Activated CD4-positive, alpha-beta memory T cell treated with anti-CD3 and anti-CD28 coated beads for 36 hours (primary cell): ENCODE data around the gene SLC35E3. TPM values are rescaled to one million over a fixed set of nuclear protein-coding genes. Genes with fewer than 3 reads are reported as not detected.

Source experiments
- CTCF ChIA-PET: fragments of 350-600 bp; sonication (Branson Sonifier 250); formaldehyde crosslinking; loops from one replicate; lab custom pipeline; 2021; ENCODE audit warnings: antibody characterized with exemption, inconsistent platforms; lab: Charles Lee
- POLR2A ChIA-PET: fragments of 350-600 bp; sonication (Branson Sonifier 250); formaldehyde crosslinking; loops from one replicate; lab custom pipeline; 2021; ENCODE audit warnings: antibody characterized with exemption; lab: Charles Lee
- DNase-seq: peaks from one replicate; pipeline ENCODE4 v3.0.0-alpha.2; 2020
- H3K27ac Mint-ChIP-seq: one replicate; pipeline ENCODE4 v1.8.0; 2021; ENCODE audit warnings: mixed read lengths
- H3K27me3 Mint-ChIP-seq: one replicate; pipeline ENCODE4 v1.8.0; 2021; ENCODE audit warnings: mixed read lengths
- H3K36me3 Mint-ChIP-seq: one replicate; pipeline ENCODE4 v1.8.0; 2021; ENCODE audit warnings: mixed read lengths
- H3K4me1 Mint-ChIP-seq: one replicate; pipeline ENCODE4 v1.8.0; 2021; ENCODE audit warnings: low read depth, mixed read lengths
- H3K4me3 Mint-ChIP-seq: one replicate; pipeline ENCODE4 v1.8.0; 2021; ENCODE audit warnings: mild to moderate bottlenecking, mixed read lengths
- H3K9me3 Mint-ChIP-seq: one replicate; pipeline ENCODE4 v1.8.0; 2021; ENCODE audit warnings: mixed read lengths
- intact Hi-C: fragments of 100-400 bp; cut with micrococcal nuclease; formaldehyde crosslinking; loops from one replicate; pipeline ENCODE4 v1.15.1; 2023
- total RNA-seq, 2 experiments: library from RNA; stranded (reverse); gene quantifications; one replicate each; pipeline ENCODE4 v1.2.3, GENCODE V29; 2021

Gene SLC35E3
- total RNA-seq, 2 experiments from 2014 or later, result 4.1 to 5.3 TPM

DNA sequence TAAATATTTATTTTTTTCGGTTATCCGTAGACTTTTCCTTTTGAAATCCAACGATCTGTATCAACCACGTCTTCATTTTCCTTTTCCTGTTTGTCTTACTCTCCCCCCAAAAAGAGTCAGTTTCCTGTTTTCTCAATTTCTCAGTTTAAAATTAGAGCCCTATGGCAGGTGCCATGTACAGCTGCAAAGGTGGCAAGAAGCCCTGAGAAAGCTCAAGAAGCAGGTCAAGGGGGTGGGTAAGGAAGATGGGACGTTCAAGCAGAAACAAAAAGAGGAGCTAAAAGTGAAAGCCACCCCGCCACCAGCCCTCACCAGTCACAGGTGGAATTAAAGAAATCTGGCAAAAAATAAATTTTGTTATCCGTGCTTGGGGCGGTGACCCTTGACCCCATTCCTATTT lies 26.7 kb downstream of the SLC35E3 start:
- CTCF ChIA-PET, result no interaction called here
- H3K27ac Mint-ChIP-seq, result no peak overlapping the region

DNA sequence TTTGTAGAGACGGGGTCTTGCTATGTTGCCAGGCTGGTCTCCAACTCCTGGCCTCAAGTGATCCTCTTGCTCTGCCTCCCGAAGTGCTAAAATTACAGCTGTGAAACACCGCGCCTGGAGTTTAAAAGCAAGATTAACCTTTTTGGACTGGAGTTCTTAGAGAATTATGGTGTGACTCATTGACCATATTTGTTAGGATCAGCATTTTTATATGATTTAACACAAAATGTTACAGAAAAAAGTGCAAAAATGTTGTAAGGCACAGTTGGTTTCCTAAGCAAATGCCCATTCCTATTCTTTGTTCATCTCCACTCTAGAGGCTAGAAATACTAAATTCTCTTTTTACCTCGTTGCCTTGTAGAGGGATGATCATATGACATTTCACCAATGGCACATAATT lies 27.6 kb downstream of the SLC35E3 start:
- no peak overlapping the region for H3K27ac Mint-ChIP-seq
- CTCF ChIA-PET, result no interaction called here

More for the DNA sequence above, 26.7 kb downstream of the SLC35E3 start:
- Mint-ChIP-seq H3K4me3 (no peak overlapping the region), H3K9me3 (no peaks in the 10 kb centered on the region), H3K4me1 (peaks cover 10% of the 10 kb centered on the region), H3K27me3 (no peaks in the 10 kb centered on the region), H3K36me3 (no peaks in the 10 kb centered on the region)
- POLR2A ChIA-PET, result no interaction called here
- intact Hi-C loops, result no loop called here
- DNase-seq, result no peak

DNA sequence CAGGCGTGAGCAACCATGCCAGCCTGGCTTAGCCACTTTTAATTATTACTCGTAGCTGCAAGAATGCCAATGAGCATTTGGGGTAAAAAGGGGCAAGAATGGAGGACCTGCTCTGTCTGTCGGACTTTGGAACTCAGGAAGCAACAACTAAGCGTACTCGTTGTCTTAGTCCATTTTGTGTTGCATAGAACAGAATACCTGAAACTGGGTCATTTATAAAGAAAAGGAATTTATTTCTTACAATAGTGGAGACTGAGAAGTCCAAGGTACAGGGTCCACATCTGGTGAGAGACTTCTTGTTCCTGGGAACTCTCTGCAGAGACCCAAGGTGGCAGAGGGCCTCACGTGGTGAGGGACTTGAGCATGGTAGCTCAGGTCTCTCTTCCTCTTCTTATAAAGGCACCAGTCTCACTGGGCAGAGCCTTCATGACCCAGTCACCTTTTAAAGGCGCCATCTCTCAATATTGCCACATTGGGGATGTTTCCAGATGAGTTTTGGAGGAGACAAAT lies 29.2 kb downstream of the SLC35E3 start:
- DNase-seq, result no peak
- Mint-ChIP-seq H3K4me3 (no peak overlapping the region), H3K36me3 (no peaks in the 10 kb centered on the region), H3K9me3 (no peaks in the 10 kb centered on the region), H3K27me3 (no peaks in the 10 kb centered on the region), H3K4me1 (peaks cover 10% of the 10 kb centered on the region), H3K27ac (no peak overlapping the region)
- POLR2A ChIA-PET, result no interaction called here
- CTCF ChIA-PET, result interaction anchor here (0.6 kb wide), 1 partner anchor 1130 kb away, joined by 4 read pairs; no protein-coding TSS in a partner anchor
- intact Hi-C loops, result no loop called here

More for the DNA sequence above, 27.6 kb downstream of the SLC35E3 start:
- intact Hi-C loops, result no loop called here
- DNase-seq, result no peak
- Mint-ChIP-seq H3K4me1 (peaks cover 10% of the 10 kb centered on the region), H3K36me3 (no peaks in the 10 kb centered on the region), H3K27me3 (no peaks in the 10 kb centered on the region), H3K4me3 (no peak overlapping the region), H3K9me3 (no peaks in the 10 kb centered on the region)
- POLR2A ChIA-PET, result no interaction called here

DNA sequence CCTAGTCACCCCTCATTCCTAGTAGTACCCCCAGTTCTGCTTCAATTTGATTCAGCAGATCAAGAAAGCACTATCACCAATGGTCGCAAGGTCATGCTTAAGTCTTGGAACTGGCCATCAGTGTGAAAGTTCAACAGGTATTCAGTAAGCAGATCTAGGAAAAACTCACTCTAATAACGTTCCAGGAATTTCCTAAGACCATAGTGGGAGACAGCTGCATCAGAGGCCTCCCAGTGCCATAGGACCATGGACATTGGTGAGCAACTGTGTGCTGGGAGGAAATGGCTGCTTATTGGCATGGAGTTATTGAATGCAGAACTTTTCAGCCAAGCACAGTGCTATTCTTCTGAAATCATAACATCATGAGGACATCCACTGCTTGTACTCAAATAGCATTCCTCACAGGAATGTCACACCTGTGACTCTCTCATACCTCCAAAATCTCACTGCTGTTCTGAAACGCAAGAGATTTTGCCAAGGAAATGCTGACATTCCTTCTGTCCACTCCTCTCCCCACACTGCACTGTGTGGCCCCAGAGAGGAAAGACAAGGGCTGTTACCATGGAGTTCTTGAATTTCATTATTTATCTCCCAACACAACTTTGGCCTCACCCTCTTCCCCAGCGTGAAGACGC lies 31.1 kb downstream of the SLC35E3 start:
- no peak for DNase-seq
- ChIA-PET POLR2A (no interaction called here), CTCF (no interaction called here)
- no peaks in the 10 kb centered on the region for H3K27me3 Mint-ChIP-seq
- H3K4me3 Mint-ChIP-seq, result no peak overlapping the region
- no peaks in the 10 kb centered on the region for H3K36me3 Mint-ChIP-seq
- intact Hi-C loops, result no loop called here
- H3K9me3 Mint-ChIP-seq, result no peaks in the 10 kb centered on the region
- H3K4me1 Mint-ChIP-seq, result peaks cover 10% of the 10 kb centered on the region
- H3K27ac Mint-ChIP-seq, result no peak overlapping the region

DNA sequence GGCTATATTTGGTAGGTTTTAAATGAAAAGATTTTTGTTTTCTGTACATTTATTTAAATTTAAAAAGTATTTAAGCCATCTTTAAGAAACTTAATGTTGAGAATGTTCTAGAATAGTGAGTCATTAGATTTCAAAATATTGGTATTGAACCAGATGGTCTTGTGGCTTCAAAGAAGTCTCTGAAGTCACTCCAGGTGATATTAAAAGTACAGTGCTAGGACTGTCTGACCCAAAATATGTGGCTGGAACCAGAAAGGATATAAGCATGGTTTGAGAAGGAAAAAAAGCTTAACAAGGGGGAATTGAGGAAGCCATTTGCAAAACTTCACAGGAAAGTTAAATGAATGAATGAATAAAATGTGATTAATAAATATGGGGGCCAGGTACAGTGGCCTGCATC lies 33.3 kb downstream of the SLC35E3 start:
- POLR2A ChIA-PET, result no interaction called here

DNA sequence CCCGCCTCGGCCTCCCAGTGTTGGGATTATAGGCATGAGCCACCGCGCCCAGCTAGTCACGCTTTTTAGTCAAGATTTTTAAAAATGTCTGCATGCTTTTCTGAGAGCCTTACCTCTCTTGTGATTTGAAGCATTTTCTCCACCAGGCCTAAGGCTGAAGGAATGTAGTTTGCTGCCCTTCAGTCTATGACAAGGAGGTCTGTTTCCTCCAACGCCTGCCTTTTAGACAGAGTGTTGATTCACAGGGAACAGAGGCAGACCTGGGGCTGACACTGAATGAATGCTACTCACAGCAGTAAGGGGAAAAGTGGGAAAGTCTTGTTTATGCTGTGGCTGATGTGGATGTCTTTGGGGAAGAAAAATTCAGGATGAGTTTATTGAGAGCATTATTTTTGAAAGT lies 34.8 kb downstream of the SLC35E3 start:
- H3K4me3 Mint-ChIP-seq, result no peak overlapping the region
- no peaks in the 10 kb centered on the region for H3K9me3 Mint-ChIP-seq
- intact Hi-C loops, result no loop called here
- H3K27ac Mint-ChIP-seq, result no peak overlapping the region
- H3K4me1 Mint-ChIP-seq, result no peaks in the 10 kb centered on the region
- DNase-seq, result no peak
- ChIA-PET CTCF (no interaction called here), POLR2A (no interaction called here)
- no peaks in the 10 kb centered on the region for H3K36me3 Mint-ChIP-seq
- no peaks in the 10 kb centered on the region for H3K27me3 Mint-ChIP-seq

More for the DNA sequence above, 33.3 kb downstream of the SLC35E3 start:
- H3K27ac Mint-ChIP-seq, result no peak overlapping the region
- CTCF ChIA-PET, result no interaction called here
- intact Hi-C loops, result no loop called here
- no peaks in the 10 kb centered on the region for H3K9me3 Mint-ChIP-seq
- no peaks in the 10 kb centered on the region for H3K36me3 Mint-ChIP-seq
- H3K4me1 Mint-ChIP-seq, result no peaks in the 10 kb centered on the region
- H3K27me3 Mint-ChIP-seq, result no peaks in the 10 kb centered on the region
- no peak for DNase-seq
- no peak overlapping the region for H3K4me3 Mint-ChIP-seq

DNA sequence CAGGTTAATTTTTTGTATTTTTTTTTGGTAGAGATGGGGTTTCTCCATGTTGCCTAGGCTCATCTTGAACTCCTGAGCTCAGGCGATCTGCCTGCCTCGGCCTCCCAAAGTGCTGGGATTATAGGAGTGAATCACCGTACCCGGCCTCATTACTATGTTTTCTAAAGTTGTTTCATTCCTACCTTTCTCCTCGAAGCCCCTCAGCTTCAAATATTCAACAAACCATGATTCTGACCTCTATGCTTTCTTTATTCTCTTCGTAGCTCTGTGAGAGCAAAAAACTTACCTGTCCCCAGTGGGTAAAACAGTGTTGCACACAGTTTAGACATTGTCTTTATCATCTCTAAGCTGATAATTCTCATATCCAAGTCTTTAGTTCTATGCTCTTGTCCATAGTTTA lies 35.8 kb downstream of the SLC35E3 start:
- Mint-ChIP-seq H3K27me3 (no peaks in the 10 kb centered on the region), H3K9me3 (no peaks in the 10 kb centered on the region), H3K36me3 (no peaks in the 10 kb centered on the region), H3K27ac (no peak overlapping the region), H3K4me3 (no peak overlapping the region), H3K4me1 (no peaks in the 10 kb centered on the region)
- ChIA-PET POLR2A (no interaction called here), CTCF (interaction anchor here (0.5 kb wide), 1 partner anchor 809 kb away, joined by 3 read pairs; no protein-coding TSS in a partner anchor)
- DNase-seq, result no peak
- intact Hi-C loops, result no loop called here

DNA sequence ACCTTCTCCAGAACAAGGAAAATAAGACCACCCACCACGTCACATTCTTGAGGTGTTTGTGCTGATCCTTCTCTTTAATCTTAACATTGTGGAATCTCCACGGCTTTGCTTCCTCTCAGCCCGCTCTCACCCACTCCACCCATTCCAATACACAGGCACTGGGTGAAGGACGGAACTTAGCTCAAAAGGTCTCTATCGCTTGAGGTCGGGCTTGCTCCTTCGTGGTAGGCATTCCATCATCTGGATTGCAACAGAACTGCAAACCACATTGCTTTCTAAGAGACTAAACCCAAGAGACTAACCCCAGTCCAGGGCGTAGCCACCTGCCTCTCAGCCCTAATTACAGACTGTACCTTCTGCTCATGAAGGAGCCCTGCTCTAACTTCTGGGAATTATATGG lies 38.0 kb downstream of the SLC35E3 start:
- Mint-ChIP-seq H3K27ac (no peak overlapping the region), H3K4me1 (no peaks in the 10 kb centered on the region), H3K4me3 (no peak overlapping the region), H3K36me3 (no peaks in the 10 kb centered on the region), H3K9me3 (no peaks in the 10 kb centered on the region), H3K27me3 (no peaks in the 10 kb centered on the region)
- ChIA-PET CTCF (interaction anchor here (0.9 kb wide), 1 partner anchor 46 kb away, joined by 3 read pairs; no protein-coding TSS in a partner anchor), POLR2A (interaction anchor here (0.7 kb wide), 1 partner anchor 28 kb away, joined by 4 read pairs; no protein-coding TSS in a partner anchor)
- no peak for DNase-seq
- intact Hi-C loops, result no loop called here

DNA sequence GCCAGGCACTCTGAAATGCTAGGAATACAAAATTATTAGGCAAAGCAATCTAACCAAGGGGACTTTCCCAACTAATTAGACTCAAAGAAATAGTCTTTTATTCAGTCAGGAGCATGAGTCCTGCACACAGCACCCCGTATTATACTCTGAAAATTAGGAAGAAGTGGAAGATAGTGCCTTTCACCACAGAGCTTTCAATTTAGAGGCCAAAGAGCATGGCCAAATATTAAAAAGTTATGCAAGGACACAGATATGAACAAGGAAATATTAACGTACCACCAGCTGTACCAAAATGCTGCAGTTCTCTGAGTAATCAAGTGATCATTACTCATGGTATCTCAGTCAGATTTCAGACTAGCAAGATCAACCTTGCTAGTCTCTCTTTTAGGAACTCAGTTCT lies 39.4 kb downstream of the SLC35E3 start:
- CTCF ChIA-PET, result no interaction called here
- DNase-seq, result no peak
- no peaks in the 10 kb centered on the region for H3K9me3 Mint-ChIP-seq
- H3K27ac Mint-ChIP-seq, result no peak overlapping the region
- H3K36me3 Mint-ChIP-seq, result no peaks in the 10 kb centered on the region
- no peaks in the 10 kb centered on the region for H3K27me3 Mint-ChIP-seq
- H3K4me3 Mint-ChIP-seq, result no peak overlapping the region
- no peaks in the 10 kb centered on the region for H3K4me1 Mint-ChIP-seq
- POLR2A ChIA-PET, result no interaction called here
- intact Hi-C loops, result no loop called here

DNA sequence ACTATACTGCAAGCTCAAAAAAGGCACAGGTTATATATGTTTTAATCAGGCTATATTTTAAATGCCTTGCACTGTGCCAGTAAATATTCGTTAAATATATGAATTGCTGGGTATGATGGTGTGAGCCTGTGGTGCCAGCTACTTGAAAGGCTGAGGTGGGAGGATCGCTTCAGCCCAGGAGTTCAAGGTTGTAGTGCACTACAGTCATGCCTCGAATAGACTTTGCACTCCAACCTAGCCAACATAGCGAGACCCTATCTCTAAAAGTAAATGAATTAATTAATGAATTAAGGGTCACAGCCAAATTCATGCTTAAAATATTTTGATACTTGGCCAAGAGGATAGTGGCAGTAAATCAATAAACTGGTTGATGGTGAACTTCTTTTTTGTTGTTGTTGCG lies 39.8 kb downstream of the SLC35E3 start:
- Mint-ChIP-seq H3K27me3 (no peaks in the 10 kb centered on the region), H3K4me1 (no peaks in the 10 kb centered on the region), H3K27ac (no peak overlapping the region), H3K36me3 (no peaks in the 10 kb centered on the region), H3K9me3 (no peaks in the 10 kb centered on the region), H3K4me3 (no peak overlapping the region)
- no peak for DNase-seq
- ChIA-PET POLR2A (no interaction called here), CTCF (no interaction called here)
- intact Hi-C loops, result no loop called here

DNA sequence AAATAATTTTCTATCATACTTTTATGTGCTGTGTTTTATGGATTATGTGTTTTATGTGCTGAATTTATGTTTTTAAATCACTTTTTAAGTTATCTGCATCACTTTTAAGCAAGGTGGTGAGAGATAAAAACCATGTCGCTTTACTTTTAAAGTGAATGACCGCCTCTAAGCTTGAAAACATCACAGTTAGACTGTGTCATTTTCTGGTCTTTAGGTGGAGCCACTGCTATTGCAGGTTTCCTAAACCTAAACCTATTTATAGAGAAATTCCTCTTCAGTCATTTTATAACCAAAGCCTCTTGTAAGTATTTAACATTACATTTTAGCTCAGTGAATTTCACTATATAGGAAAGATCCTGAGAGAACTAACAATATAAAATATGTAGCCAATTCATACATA lies 41.0 kb downstream of the SLC35E3 start:
- Mint-ChIP-seq H3K4me1 (no peaks in the 10 kb centered on the region), H3K27ac (no peak overlapping the region), H3K4me3 (no peak overlapping the region), H3K27me3 (no peaks in the 10 kb centered on the region), H3K36me3 (no peaks in the 10 kb centered on the region), H3K9me3 (no peaks in the 10 kb centered on the region)
- POLR2A ChIA-PET, result no interaction called here
- intact Hi-C loops, result no loop called here
- no peak for DNase-seq
- CTCF ChIA-PET, result no interaction called here

DNA sequence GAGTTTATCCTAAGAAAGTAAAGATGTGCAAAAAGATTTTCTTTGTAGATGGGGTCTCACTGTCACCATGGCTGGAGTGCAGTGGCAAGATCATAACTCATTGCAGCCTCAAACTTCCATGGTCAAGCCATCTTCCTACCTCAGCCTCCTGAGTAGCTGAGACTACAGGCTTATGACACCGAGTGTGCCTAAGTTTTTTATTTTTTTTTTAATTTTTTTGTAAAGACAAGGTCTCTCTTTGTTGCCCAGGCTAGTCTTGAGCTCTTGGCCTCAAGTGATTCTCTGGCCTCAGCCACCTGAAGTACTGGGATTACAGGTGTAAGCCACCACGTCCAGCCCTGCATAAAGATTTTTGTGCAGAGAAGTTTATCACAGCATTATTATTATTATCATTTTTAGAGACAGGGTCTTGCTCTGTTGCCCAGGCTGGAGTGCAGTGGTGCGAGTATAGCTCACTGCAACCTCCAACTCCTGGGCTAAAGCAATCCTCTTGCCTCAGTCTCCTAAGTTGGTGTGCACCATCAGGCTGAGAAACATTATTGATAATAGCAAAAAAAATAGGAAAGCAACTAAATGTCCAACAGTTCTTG lies 42.7 kb downstream of the SLC35E3 start:
- ChIA-PET POLR2A (no interaction called here), CTCF (no interaction called here)
- Mint-ChIP-seq H3K27ac (no peak overlapping the region), H3K4me1 (no peaks in the 10 kb centered on the region), H3K36me3 (no peaks in the 10 kb centered on the region), H3K9me3 (no peaks in the 10 kb centered on the region), H3K27me3 (no peaks in the 10 kb centered on the region), H3K4me3 (no peak overlapping the region)
- no peak for DNase-seq
- intact Hi-C loops, result no loop called here
